Suprapubic skin (tissue), 3 donors: ENCODE data around the gene WWP2.

ENCODE experiments used
- POLR2A ChIP-seq, 2 donors: fragments of 450-650 bp; IDR thresholded peaks; one replicate each; pipeline ENCODE4 v1.6.1; 2017; ENCODE audit warnings: antibody characterized with exemption in 2 of 2, mild to moderate bottlenecking in 2 of 2, moderate library complexity in 2 of 2
- TF ChIP-seq, protein P1 (sequence below), 2 donors: fragments of 200-600 bp in 1 of 2; fragments of 450-650 bp in 1 of 2; sonication (generic) in 1 of 2; IDR thresholded peaks; one replicate each; pipeline ENCODE4 v1.5.1; 2016 to 2019; ENCODE audit warnings: antibody characterized with exemption in 2 of 2, mild to moderate bottlenecking in 1 of 2, moderate library complexity in 1 of 2

- TF ChIP-seq, protein P1, sequence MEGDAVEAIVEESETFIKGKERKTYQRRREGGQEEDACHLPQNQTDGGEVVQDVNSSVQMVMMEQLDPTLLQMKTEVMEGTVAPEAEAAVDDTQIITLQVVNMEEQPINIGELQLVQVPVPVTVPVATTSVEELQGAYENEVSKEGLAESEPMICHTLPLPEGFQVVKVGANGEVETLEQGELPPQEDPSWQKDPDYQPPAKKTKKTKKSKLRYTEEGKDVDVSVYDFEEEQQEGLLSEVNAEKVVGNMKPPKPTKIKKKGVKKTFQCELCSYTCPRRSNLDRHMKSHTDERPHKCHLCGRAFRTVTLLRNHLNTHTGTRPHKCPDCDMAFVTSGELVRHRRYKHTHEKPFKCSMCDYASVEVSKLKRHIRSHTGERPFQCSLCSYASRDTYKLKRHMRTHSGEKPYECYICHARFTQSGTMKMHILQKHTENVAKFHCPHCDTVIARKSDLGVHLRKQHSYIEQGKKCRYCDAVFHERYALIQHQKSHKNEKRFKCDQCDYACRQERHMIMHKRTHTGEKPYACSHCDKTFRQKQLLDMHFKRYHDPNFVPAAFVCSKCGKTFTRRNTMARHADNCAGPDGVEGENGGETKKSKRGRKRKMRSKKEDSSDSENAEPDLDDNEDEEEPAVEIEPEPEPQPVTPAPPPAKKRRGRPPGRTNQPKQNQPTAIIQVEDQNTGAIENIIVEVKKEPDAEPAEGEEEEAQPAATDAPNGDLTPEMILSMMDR (IDR thresholded peaks at IDR 0.05) = no peak
- TF ChIP-seq POLR2A (IDR thresholded peaks at IDR 0.05) = no peak
Measured at GRCh38 chr16:69893106-69893505, 131.0 kb downstream of the WWP2 start.
